NCI-H2171 treated with DMSO at 0.1 percent for 48 hours (cell line): ENCODE results near the gene TGDS.
A peak's percentile ranks its signal among the peaks of the same experiment; 100 is the strongest.
"Not testable (repeated sequence)": the region's sequence is repeated elsewhere in the genome, so short reads cannot be mapped to it uniquely, and the experiment has no call there.

Source experiments
- DNase-seq: peaks from one replicate; lab custom pipeline; 2025; lab: John Stamatoyannopoulos, UW

Gene TGDS

DNA sequence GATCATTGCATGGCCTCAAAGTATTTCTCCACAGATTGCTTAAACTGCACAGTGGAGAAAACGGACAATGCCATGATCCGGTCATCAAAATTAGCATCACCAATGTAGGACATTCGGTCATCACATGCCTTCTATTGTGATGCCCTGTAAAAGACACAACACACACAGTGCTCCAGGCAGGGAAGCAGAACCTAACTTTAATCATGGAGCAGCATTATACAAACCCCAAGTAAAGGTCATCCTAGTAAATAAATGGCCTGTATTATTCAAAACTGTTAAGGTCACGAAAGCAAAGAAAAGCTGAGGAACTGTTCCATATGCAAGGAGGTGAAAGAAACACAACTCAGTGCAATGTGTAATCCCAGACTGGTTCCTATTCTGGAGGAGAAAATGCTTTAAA lies 42.2 kb downstream of the TGDS start:
- no peak for DNase-seq

- no peak for DNase-seq
Measured at GRCh38 chr13:94552095-94552494, 43.9 kb downstream of the TGDS start.

- DNase-seq: no peak
Measured at GRCh38 chr13:94550062-94550738, 45.8 kb downstream of the TGDS start.

GRCh38 chr13:94549232-94550061 lies 46.5 kb downstream of the TGDS start:
- DNase-seq: peak; percentile 88

DNA sequence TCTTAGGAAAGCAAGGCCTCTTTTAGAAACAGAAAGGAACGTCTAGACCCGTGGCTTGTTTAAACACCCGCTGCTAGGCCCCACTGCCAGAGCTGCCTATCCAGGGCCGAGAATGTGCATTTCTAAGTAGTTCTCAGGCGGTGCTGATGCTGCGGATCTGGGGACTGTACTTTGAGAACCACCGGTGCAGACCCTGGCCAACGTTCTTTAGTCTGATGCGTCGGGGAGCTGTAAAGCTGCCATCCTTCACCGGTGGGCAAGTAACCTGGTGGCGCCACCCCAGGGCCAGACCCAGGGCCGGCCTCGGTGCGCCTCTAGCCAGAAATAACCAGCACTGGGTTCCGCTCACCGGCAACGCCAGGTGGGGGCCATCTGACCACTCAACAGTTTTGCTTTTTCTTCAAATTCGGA lies 47.1 kb downstream of the TGDS start:
- peak; percentile 74 for DNase-seq

GRCh38 chr13:94548382-94548781 lies 47.6 kb downstream of the TGDS start:
- DNase-seq: no peak

DNA sequence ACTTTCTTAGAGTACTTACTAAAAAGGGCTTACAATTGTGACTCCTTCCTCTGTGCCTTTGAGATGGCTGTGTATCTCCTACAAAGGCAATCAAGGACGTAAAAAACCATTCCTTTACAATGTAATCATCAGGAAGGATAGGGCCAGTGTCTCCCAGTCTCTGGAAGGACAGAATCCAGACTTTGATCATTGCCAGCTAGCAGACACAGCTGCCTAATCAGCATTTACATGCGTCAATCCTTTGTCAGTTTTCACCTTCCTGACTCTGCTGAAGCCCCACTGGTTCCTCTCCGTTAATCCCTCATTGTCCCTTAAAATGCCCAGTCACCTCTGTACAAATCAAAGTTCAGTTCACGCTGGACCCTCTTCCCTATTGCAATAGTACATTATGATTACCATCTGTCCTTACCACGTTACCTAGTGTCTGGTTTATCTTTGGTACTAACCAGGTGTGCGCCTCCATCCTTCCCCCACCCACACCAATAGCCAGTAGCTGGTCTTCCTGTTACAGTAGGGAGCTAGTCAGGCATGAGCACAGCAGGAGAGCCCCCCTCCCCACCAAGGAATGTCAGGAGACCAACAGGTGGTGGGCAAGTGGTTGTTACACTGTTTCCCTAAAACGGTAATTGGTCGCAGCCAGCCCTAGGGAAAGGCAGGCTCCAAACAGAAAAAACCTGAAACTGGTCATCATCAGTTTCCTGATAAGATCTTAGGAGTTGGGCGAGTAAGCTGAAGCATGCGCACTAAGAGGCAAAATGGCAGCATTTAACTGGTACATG lies 49.7 kb downstream of the TGDS start:
- DNase-seq: no peak

DNA sequence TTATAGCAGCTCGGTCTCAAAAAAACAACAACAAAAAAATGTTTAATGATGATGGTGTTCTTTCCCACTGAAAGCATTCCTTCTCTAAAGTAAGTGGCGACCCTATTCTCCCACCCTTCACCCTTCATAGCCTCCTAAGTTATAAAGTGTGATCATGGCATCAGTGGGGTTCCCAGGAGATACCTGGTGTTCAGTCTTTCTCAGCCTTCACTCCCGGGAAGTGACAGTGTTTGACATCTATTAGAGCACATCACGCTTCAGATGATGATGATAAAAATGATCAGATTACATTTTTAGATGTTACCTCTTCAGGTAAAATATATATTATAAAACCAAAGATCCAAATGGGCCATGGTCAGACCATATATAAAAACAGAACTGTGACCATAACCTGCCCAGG lies 51.0 kb downstream of the TGDS start:
- no peak for DNase-seq

DNA sequence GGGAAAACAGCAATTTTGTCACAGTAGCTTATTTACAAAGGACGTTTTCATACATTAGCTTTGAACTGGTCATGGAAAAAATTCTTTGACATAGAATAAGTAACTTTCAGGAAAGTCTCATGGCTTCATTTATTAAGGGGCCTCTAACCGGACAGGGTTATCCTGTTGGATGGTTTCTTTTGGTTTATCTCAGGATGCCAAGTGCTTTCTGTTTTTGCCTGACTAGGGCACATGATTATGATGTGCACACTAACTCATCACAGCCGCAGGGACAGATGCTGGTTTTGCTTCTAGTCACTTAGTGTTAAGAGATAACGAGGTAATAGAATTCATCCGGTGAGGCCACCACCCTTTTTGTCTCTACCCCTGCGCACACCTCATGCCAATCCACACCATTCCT lies 53.0 kb downstream of the TGDS start:
- DNase-seq: no peak

- no peak for DNase-seq
Measured at GRCh38 chr13:94537740-94538630, 58.0 kb downstream of the TGDS start.

GRCh38 chr13:94535775-94536174 lies 60.2 kb downstream of the TGDS start:
- DNase-seq: no peak

DNA sequence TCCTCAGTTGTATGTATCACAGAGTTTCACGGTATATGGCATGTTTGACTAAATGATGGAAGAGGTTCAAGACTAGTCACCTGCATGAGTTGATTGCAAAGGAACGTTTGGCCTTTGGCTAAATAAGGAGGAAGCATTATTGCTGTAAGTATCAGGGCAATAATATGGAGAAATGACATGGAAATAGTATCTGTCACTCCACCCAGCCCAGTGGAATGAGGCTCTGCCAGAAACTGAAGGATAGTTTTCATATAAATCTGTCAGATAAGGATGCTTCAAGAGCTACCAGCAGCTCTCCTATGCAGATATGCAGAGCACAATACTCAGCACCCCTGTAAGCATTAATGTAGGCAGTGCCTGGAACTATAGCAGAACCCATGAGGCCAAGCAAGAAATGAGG lies 60.7 kb downstream of the TGDS start:
- no peak for DNase-seq

- DNase-seq: no peak
Measured at GRCh38 chr13:94534166-94534565, 61.8 kb downstream of the TGDS start.

DNA sequence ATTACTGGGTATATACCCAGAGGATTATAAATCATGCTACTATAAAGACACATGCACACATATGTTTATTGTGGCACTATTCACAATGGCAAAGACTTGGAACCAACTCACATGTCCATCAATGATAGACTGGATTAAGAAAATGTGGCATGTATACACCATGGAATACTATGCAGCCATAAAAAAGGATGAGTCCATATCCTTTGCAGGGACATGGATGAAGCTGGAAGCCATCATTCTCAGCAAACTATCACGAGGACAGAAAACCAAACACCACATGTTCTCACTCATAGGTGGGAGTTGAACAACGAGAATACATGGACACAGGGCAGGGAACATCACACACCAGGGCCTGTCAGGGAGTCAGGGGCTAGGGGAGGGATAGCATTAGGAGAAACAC lies 63.7 kb downstream of the TGDS start:
- DNase-seq: not testable (repeated sequence)

GRCh38 chr13:94526956-94527355 lies 69.0 kb downstream of the TGDS start:
- DNase-seq: not testable (repeated sequence)

- DNase-seq: no peak
Measured at GRCh38 chr13:94525781-94526180, 70.2 kb downstream of the TGDS start.

DNA sequence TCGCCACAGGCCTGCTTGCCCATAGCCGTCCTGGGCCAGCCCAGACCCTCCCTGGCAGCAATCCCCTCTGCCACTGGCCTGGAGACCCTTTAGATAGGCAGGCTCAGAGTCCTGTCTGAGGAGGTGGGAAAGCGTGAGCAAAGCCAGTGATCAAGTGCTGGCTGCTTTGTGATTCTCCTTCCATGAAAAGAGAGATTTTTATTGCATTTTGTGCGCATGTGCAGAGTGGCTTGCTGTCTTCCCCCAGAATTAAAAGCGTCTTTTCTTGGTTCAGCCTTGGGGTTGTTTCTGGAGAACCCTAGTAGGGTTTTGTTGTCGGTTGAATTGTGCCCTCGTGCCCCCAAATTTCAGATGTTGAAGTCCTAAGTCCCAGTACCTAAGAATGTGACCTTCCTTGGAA lies 71.5 kb downstream of the TGDS start:
- DNase-seq: no peak
